ENCODE data around the gene CYTH2.
"Not testable (repeated sequence)": the region's sequence is repeated elsewhere in the genome, so short reads cannot be mapped to it uniquely, and the experiment has no call there.

The CYTH2 gene

DNA sequence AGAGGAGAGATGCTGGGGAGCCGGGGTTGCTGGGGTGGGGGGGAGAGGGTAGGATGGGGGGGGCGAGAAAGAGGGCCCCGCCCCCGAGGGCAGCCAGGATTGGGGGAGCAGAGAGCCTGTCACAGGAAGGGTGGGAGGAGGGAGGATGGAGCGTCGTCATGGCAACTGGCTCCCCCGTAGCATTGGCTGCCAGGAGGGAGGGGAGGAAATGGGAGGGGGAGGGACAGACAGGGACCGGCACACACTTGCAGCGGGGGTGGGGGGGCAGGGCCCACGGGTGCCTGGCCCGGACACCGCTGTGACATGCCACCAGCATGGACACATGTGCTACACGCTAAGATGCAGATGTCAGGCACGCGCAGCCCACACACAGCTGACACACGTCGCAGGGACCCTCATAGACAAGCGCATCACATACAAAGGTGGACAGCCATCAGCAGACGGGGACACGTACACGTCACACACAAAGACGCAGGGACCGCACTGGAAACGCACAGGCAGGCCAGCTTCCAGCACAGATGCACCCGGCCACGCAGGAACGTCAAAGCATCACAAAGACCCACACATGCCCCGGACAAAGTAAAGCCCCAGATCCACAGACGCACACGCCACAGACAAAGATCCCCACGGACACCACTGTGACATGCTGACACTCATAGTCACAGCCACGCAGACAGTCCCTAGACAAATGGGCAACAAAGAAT lies 42.8 kb downstream of the CYTH2 start, which contains the start of gene LMTK3:
LMTK3 (minus strand) TSS at position 36 of the 704 bp plus-strand sequence. CDS start 259 bp downstream, outside the sequence.
- DNase-seq (ENCODE audit: low read depth in 2 of 2) = peak in 1 of 2 donors; percentile 64

DNA sequence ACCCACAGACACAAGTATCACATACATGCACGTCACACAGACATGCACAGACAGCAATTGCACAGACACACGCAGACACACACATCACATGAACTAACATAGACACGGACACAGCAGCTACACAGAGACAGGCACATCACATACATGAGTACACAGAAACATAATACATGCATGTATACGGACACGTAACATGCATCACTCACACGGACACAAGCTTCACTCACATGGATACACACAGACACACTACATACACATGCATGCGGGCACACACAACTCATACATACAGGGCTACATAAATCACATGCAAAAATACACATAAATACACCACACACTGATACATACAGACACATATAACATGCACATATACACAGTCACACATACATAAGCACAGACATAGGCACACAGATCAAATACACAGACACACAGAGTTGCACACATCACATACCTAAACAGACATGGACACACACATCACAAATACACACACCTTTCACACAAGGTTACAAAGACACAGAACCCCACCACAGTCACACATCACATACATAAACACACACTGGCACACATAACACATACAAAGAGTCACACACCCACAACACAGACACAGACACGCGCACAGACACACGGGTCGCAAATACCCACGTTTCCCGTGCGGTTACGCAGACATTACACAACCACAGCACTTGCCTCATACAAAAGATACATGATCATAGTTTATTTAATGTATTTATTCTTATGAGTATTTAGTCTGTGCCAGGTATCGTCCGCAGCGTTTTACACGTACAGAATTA lies 43.5 kb downstream of the CYTH2 start:
- no peak for DNase-seq (ENCODE audit: low read depth in 2 of 2)

DNA sequence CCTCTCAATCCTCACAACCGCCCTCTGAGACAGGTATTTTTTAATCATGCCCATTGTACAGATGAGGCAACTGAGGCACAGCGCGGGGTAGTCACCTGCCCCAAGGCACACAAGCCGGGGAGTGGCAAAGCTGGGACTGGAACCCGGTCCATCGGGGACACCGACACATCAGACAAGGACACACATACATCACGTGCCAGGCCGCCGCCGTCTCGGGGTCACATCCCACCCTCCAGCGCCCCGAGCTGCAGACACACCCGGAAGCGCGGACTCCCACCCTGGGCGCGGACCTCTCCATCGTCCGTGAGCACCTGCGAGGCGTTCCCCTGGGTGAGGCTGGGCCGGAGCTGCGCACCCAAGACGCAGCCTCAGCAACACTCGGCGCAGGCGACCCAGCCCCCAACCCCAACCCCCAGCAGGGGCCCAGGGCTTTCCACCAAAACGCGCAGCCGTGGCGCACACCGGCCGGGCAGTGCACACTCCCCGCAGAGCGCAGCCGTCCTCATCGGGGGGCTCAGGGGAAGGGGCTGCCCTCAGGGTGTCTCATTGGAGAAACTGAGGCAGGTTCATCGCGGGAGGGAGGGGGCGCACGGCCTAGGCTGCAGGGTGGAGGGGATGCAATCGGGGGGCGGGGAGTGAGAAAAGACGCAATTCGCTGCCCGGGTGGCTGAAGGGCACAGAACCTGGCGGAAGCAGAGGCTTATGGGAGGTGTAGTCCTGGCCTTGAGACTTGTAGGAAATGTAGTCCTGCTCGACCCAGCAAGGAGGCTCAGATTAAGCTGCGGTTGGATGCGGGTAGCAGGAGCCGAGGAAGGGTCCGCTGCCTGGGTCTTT lies 44.3 kb downstream of the CYTH2 start:
- peak in 1 of 2 donors; percentile 57 for DNase-seq (ENCODE audit: low read depth in 2 of 2)

DNA sequence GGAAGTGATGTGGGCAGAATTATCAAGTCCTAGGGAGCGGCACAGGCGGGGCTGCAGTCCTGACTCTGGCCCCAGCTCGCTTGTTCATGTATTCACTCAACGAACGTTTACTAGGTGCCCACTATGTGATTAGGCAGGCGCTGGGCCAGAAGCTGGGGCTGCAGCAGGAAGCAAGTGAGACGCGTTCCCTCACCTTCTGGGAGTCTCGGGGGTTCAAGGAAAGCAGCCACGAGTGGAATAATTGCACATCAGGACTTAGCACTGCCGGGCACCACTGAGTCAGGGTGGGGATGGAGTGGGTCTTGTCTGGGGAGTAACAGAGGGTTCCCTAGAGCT lies 44.9 kb downstream of the CYTH2 start:
- DNase-seq (ENCODE audit: low read depth in 2 of 2) = no peak

DNA sequence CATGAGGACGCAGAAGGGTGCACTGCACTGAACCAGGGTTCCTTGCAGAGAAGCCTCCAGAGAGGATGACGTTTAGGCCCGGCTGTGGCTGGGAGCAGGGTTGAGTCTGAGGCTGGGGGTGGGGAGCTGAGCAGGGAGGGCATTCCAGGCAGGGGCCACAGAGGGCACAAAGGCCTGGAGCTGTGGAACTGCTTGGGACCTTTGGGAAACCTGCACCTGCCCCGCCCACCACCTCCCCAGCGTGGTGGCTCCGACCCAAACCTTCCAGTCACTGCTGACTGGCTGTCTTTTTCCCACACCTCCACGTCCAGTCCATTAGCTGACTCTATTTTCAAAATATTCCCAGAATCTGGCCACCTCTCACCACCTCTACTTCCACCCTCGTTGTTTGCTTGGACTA lies 47.4 kb downstream of the CYTH2 start:
- DNase-seq (ENCODE audit: low read depth in 2 of 2) = no peak

DNA sequence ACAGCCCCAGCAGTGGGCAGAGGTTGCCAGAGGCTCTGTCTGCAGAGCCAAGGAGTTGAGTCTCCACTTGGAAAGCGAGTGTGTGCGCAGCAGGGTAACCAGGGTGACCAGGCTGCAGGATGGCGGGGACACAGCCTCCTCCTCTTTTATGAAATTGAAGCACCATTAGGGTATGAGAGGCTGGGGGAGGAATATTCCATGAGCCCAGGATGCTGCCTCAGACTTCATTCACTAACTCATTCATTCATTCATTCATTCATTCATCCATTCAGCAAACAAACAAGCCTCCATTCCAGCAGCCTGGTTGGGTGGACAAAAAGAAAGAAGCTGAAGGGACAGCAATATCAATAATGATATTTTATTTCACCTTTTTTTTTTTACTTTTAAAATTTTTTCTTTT lies 49.0 kb downstream of the CYTH2 start:
- DNase-seq (ENCODE audit: low read depth in 2 of 2) = no peak

DNA sequence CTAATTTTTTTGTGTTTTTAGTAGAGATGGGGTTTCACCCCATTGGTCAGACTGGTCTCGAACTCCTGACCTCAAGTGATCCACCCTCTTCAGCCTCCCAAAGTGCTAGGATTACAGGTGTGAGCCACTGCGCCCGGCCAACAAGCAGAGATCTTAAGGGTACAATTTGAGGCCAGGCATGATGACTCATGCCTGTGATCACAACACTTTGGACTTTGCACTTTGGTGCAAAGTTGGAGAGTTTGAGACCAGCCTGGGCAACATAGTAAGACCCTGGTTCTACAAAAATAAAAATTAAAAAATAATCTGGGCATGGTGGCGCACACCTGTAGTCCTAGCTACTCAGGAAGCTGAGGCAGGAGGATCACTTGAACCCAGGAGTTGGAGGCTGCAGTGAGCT lies 50.3 kb downstream of the CYTH2 start:
- DNase-seq (ENCODE audit: low read depth in 2 of 2) = not testable (repeated sequence)

DNA sequence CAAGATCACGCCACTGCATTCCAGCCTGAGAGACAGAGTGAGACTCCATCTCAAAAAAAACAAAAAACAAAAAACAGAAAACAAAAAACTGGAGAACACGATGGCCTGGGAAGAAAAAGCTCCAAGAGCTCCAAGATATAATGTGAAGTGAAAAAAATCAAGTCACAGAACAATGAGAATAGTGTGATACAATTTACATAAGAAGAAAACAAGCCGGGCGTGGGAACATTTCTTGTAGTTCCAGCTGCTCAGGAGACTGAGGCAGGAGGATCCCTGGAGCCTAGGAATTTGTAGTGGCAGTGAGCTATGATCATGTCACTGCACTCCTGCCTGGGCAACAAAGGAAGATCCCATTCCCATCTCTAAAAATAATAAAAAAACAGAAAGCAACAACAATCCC lies 51.0 kb downstream of the CYTH2 start:
- DNase-seq (ENCODE audit: low read depth in 2 of 2) = no peak

DNA sequence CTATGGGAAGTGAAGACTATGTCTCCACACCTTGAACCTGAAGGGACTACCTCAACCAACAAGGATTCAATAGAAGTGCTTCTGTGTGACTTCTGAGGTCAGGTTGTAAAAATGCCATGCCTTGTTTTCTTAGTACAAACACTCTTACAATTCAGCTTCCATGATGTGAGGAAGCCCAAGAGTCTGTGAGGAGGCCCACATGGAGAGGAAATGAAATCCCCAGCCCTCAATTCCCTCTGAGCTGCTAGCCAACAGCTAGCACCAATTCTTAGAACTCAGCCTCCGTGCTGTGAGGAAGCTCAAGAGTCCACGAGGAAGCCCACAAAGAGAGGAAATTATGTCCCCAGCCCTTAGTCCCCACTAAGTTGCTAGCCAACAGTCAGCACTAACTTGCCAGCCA lies 55.1 kb downstream of the CYTH2 start:
- DNase-seq (ENCODE audit: low read depth in 2 of 2) = no peak

DNA sequence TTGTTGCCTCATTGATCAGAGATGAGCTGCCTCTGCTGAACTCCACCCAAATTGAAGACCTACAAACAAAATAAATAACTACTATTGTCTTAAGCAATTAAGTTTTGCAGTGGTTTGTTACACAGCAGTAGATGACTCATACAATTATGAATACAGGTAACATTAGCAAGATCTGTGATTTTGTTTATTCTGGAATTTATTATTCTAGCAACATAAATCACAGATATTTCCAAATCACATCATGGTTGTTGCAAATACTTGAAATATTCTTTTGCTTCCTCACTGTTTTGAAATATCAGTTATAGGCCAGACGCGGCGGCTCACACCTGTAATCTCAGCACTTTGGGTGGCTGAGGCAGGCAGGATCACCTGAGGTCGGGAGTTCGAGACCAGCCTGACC lies 55.6 kb downstream of the CYTH2 start:
- DNase-seq (ENCODE audit: low read depth in 2 of 2) = no peak

DNA sequence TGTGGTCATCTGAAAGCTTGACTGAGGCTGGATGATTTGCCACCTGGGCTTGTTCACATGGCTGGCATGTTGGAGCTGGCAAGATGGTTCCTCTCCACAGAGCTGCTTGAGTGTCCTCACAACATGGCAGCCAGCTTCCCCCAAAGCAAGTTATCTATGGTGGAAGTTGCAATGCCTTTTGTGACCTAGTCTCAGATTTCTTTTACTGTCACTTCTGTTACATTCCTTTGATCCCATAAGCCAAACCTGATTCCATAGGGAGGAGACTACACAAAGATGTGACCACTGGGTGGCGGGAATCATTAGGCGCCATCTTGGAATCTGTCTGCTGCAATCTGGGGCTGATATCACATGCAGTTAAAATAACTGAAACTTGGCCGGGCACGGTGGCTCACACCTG lies 60.0 kb downstream of the CYTH2 start:
- no peak for DNase-seq (ENCODE audit: low read depth in 2 of 2)

DNA sequence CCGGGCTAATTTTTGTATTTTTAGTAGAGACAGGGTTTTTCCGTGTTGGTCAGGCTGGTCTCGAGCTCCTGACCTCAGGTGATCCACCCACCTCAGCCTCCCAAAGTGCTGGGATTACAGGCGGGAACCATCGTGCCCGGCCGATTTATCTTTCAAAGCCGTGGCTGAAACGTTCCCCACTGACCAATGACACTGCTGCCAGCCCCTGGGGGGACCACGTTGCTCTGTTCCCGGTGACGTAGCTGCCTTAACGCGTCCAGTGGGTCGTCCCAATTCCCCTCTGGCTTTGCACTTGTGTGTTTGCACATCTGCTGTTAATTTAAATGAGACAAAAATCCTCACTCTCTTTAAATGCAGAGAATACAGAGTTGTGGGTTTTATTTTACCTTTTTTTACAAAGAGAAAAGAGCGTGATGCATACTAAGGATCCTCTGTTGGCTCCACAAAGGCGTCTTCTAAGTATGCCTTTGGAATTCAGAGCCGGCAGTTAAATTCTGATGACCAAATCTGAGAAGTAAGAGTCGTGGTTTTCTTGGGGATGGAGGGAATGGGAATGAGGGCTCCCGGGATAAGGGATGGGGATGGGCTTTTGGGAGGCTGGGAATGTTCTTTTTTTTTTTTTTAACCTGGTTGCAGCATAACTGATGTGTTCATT lies 61.0 kb downstream of the CYTH2 start:
- DNase-seq (ENCODE audit: low read depth in 2 of 2) = no peak

DNA sequence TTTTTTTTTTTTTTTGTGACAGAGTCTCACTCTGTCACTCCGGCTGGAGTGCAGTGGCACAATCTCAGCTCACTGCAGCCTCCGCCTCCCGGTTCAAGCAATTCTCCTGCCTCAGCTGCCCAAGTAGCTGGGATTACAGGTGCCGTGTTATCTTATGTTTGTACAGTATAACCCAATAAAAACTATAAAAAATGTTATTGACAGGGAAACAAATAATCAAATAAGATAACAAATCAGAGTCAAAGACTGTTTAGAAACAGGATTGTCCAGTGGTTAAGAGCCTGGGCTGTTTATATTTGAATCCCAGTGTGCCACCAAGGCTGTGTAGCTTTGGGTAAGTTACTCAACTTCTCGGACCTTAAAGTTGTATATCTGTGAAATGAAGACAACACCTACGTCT lies 61.6 kb downstream of the CYTH2 start:
- DNase-seq (ENCODE audit: low read depth in 2 of 2) = no peak
